A673 (cell line): ENCODE results near the gene TTI1.

ENCODE experiments used
- CTCF ChIP-seq: fragments of 300-800, 200-600 bp; sonication (generic); conservative IDR thresholded peaks from 2 replicates; pipeline ENCODE4 v1.5.1; 2017; ENCODE audit warnings: low read depth, mild to moderate bottlenecking, antibody characterized with exemption, low read length, moderate library complexity, mixed read lengths
- EZH2 ChIP-seq: fragments of 200-600 bp; sonication (generic); IDR thresholded peaks from 2 replicates; pipeline ENCODE4 v1.6.1; 2017; ENCODE audit warnings: borderline replicate concordance, low read depth, mild to moderate bottlenecking, mixed read lengths, antibody characterized with exemption, low read length; ENCODE audit not compliant: poor library complexity, severe bottlenecking

- TF ChIP-seq CTCF (no peak), EZH2 (no peak)
These were observed 17.4 kb upstream of the TTI1 start for GRCh38 chr20:38050686-38051085.
